Lower leg skin (tissue), 3 donors: ENCODE measurements around the gene MCHR1.

Source experiments
- CTCF ChIP-seq, 3 donors: fragments of 450-650 bp; IDR thresholded peaks; one replicate each; pipeline ENCODE4 v1.5.1; 2016; ENCODE audit warnings: antibody characterized with exemption in 3 of 3, mild to moderate bottlenecking in 3 of 3, moderate library complexity in 2 of 3
- POLR2A ChIP-seq, 2 donors: fragments of 450-650 bp; IDR thresholded peaks; one replicate each; pipeline ENCODE4 v1.6.1; 2016 to 2017; ENCODE audit warnings: antibody characterized with exemption in 2 of 2, mild to moderate bottlenecking in 1 of 2, moderate library complexity in 1 of 2

- TF ChIP-seq POLR2A (IDR thresholded peaks at IDR 0.05) (no peak), CTCF (IDR thresholded peaks at IDR 0.05) (no peak)
These were observed 47.4 kb upstream of the MCHR1 start for GRCh38 chr22:40631925-40632324.
